Measurements from ENCODE around the gene FGFR2. TPM values are rescaled to one million over a fixed set of nuclear protein-coding genes. Genes with fewer than 3 reads are reported as not detected.
A peak's percentile ranks its signal among the peaks of the same experiment; 100 is the strongest.

The FGFR2 gene
- total RNA-seq, 1 experiment from 2014 or later, result 47.1 TPM

GRCh38 chr10:121583857-121584256, 14.4 kb downstream of the FGFR2 start:
- no peaks in the 10 kb centered on the region for H3K27me3 ChIP-seq (ENCODE audit: control insufficient read depth, insufficient read depth, low read length)
- no peak overlapping the region for H3K4me3 ChIP-seq (ENCODE audit: insufficient read depth, low read depth, low read length)
- H3K36me3 ChIP-seq (replicated peaks; ENCODE audit: control insufficient read depth, insufficient read depth, low read length), result peaks cover 4% of the 10 kb centered on the region
- no peak for DNase-seq

GRCh38 chr10:121583258-121583657, 15.0 kb downstream of the FGFR2 start:
- Histone ChIP-seq H3K36me3 (replicated peaks; ENCODE audit: control insufficient read depth, insufficient read depth, low read length) (peaks cover 4% of the 10 kb centered on the region), H3K4me3 (ENCODE audit: insufficient read depth, low read depth, low read length) (no peak overlapping the region), H3K27me3 (ENCODE audit: control insufficient read depth, insufficient read depth, low read length) (no peaks in the 10 kb centered on the region)
- DNase-seq, result no peak

GRCh38 chr10:121580276-121581116, 17.7 kb downstream of the FGFR2 start:
- DNase-seq, result peak; percentile 84
- peaks cover 6% of the 10 kb centered on the region for H3K36me3 ChIP-seq (replicated peaks; ENCODE audit: control insufficient read depth, insufficient read depth, low read length)
- H3K27me3 ChIP-seq (ENCODE audit: control insufficient read depth, insufficient read depth, low read length), result no peaks in the 10 kb centered on the region
- no peak overlapping the region for H3K4me3 ChIP-seq (ENCODE audit: insufficient read depth, low read depth, low read length)

GRCh38 chr10:121579656-121580055, 18.6 kb downstream of the FGFR2 start:
- Histone ChIP-seq H3K4me3 (ENCODE audit: insufficient read depth, low read depth, low read length) (no peak overlapping the region), H3K36me3 (replicated peaks; ENCODE audit: control insufficient read depth, insufficient read depth, low read length) (peaks cover 6% of the 10 kb centered on the region), H3K27me3 (ENCODE audit: control insufficient read depth, insufficient read depth, low read length) (no peaks in the 10 kb centered on the region)
- peak; percentile 52 for DNase-seq

- no peaks in the 10 kb centered on the region for H3K27me3 ChIP-seq (ENCODE audit: control insufficient read depth, insufficient read depth, low read length)
- peaks cover 5% of the 10 kb centered on the region for H3K36me3 ChIP-seq (replicated peaks; ENCODE audit: control insufficient read depth, insufficient read depth, low read length)
- no peak overlapping the region for H3K4me3 ChIP-seq (ENCODE audit: insufficient read depth, low read depth, low read length)
- DNase-seq, result no peak
Measured at GRCh38 chr10:121578965-121579364, 19.3 kb downstream of the FGFR2 start.

GRCh38 chr10:121578298-121578697, 19.9 kb downstream of the FGFR2 start:
- no peak overlapping the region for H3K4me3 ChIP-seq (ENCODE audit: insufficient read depth, low read depth, low read length)
- H3K27me3 ChIP-seq (ENCODE audit: control insufficient read depth, insufficient read depth, low read length), result no peaks in the 10 kb centered on the region
- DNase-seq, result no peak
- H3K36me3 ChIP-seq (replicated peaks; ENCODE audit: control insufficient read depth, insufficient read depth, low read length), result peaks cover 5% of the 10 kb centered on the region

- no peak for DNase-seq
- Histone ChIP-seq H3K4me3 (ENCODE audit: insufficient read depth, low read depth, low read length) (no peak overlapping the region), H3K27me3 (ENCODE audit: control insufficient read depth, insufficient read depth, low read length) (no peaks in the 10 kb centered on the region), H3K36me3 (replicated peaks; ENCODE audit: control insufficient read depth, insufficient read depth, low read length) (peaks cover 3% of the 10 kb centered on the region)
Measured at GRCh38 chr10:121577568-121577967, 20.7 kb downstream of the FGFR2 start.

- peaks cover 3% of the 10 kb centered on the region for H3K36me3 ChIP-seq (replicated peaks; ENCODE audit: control insufficient read depth, insufficient read depth, low read length)
- H3K4me3 ChIP-seq (ENCODE audit: insufficient read depth, low read depth, low read length), result no peak overlapping the region
- no peaks in the 10 kb centered on the region for H3K27me3 ChIP-seq (ENCODE audit: control insufficient read depth, insufficient read depth, low read length)
- no peak for DNase-seq
Measured at GRCh38 chr10:121576139-121576538, 22.1 kb downstream of the FGFR2 start.

- peaks cover 3% of the 10 kb centered on the region for H3K36me3 ChIP-seq (replicated peaks; ENCODE audit: control insufficient read depth, insufficient read depth, low read length)
- no peak overlapping the region for H3K4me3 ChIP-seq (ENCODE audit: insufficient read depth, low read depth, low read length)
- no peak for DNase-seq
- H3K27me3 ChIP-seq (ENCODE audit: control insufficient read depth, insufficient read depth, low read length), result no peaks in the 10 kb centered on the region
Measured at GRCh38 chr10:121574519-121575166, 23.6 kb downstream of the FGFR2 start.

- no peak for DNase-seq
- Histone ChIP-seq H3K4me3 (ENCODE audit: insufficient read depth, low read depth, low read length) (no peak overlapping the region), H3K36me3 (replicated peaks; ENCODE audit: control insufficient read depth, insufficient read depth, low read length) (peaks cover 3% of the 10 kb centered on the region), H3K27me3 (ENCODE audit: control insufficient read depth, insufficient read depth, low read length) (no peaks in the 10 kb centered on the region)
Measured at GRCh38 chr10:121573538-121573941, 24.7 kb downstream of the FGFR2 start.

- Histone ChIP-seq H3K36me3 (replicated peaks; ENCODE audit: control insufficient read depth, insufficient read depth, low read length) (peaks cover 3% of the 10 kb centered on the region), H3K27me3 (ENCODE audit: control insufficient read depth, insufficient read depth, low read length) (no peaks in the 10 kb centered on the region), H3K4me3 (ENCODE audit: insufficient read depth, low read depth, low read length) (no peak overlapping the region)
- no peak for DNase-seq
Measured at GRCh38 chr10:121572859-121573537, 25.2 kb downstream of the FGFR2 start.

GRCh38 chr10:121570315-121570714, 27.9 kb downstream of the FGFR2 start:
- Histone ChIP-seq H3K4me3 (ENCODE audit: insufficient read depth, low read depth, low read length) (no peak overlapping the region), H3K36me3 (replicated peaks; ENCODE audit: control insufficient read depth, insufficient read depth, low read length) (peaks cover 3% of the 10 kb centered on the region; the same call in 1 of the 2 replicates), H3K27me3 (ENCODE audit: control insufficient read depth, insufficient read depth, low read length) (no peaks in the 10 kb centered on the region)
- DNase-seq, result no peak

GRCh38 chr10:121568275-121568674, 30.0 kb downstream of the FGFR2 start:
- no peak overlapping the region for H3K4me3 ChIP-seq (ENCODE audit: insufficient read depth, low read depth, low read length)
- H3K36me3 ChIP-seq (replicated peaks; ENCODE audit: control insufficient read depth, insufficient read depth, low read length), result peaks cover 8% of the 10 kb centered on the region

GRCh38 chr10:121567569-121567968, 30.7 kb downstream of the FGFR2 start:
- Histone ChIP-seq H3K36me3 (replicated peaks; ENCODE audit: control insufficient read depth, insufficient read depth, low read length) (peaks cover 8% of the 10 kb centered on the region), H3K4me3 (ENCODE audit: insufficient read depth, low read depth, low read length) (no peak overlapping the region), H3K27me3 (ENCODE audit: control insufficient read depth, insufficient read depth, low read length) (no peaks in the 10 kb centered on the region)
- DNase-seq, result no peak

More at GRCh38 chr10:121568275-121568674, 30.0 kb downstream of the FGFR2 start:
- no peaks in the 10 kb centered on the region for H3K27me3 ChIP-seq (ENCODE audit: control insufficient read depth, insufficient read depth, low read length)
- no peak for DNase-seq

- DNase-seq, result no peak
- peaks cover 8% of the 10 kb centered on the region for H3K36me3 ChIP-seq (replicated peaks; ENCODE audit: control insufficient read depth, insufficient read depth, low read length)
- H3K27me3 ChIP-seq (ENCODE audit: control insufficient read depth, insufficient read depth, low read length), result no peaks in the 10 kb centered on the region
- no peak overlapping the region for H3K4me3 ChIP-seq (ENCODE audit: insufficient read depth, low read depth, low read length)
Measured at GRCh38 chr10:121566755-121567154, 31.5 kb downstream of the FGFR2 start.
